ENCODE data around the gene ADCY3.

Gene ADCY3

GRCh38 chr2:24903161-24904103, 16.6 kb downstream of the ADCY3 start:
- no peak for DNase-seq (ENCODE audit: low spot score)

- DNase-seq (ENCODE audit: low spot score): no peak
Observed at GRCh38 chr2:24899361-24899910, 20.6 kb downstream of the ADCY3 start.

- no peak for DNase-seq (ENCODE audit: low spot score)
Observed at GRCh38 chr2:24898122-24899109, 21.6 kb downstream of the ADCY3 start.

- DNase-seq (ENCODE audit: low spot score): no peak
Observed at GRCh38 chr2:24894750-24895149, 25.3 kb downstream of the ADCY3 start.

GRCh38 chr2:24893934-24894333, 26.1 kb downstream of the ADCY3 start:
- DNase-seq (ENCODE audit: low spot score): no peak

GRCh38 chr2:24892928-24893327, 27.1 kb downstream of the ADCY3 start:
- no peak for DNase-seq (ENCODE audit: low spot score)

GRCh38 chr2:24891201-24891600, 28.8 kb downstream of the ADCY3 start:
- no peak for DNase-seq (ENCODE audit: low spot score)

- no peak for DNase-seq (ENCODE audit: low spot score)
Observed at GRCh38 chr2:24889221-24889620, 30.8 kb downstream of the ADCY3 start.

- no peak for DNase-seq (ENCODE audit: low spot score)
Observed at GRCh38 chr2:24888177-24888576, 31.9 kb downstream of the ADCY3 start.

GRCh38 chr2:24887307-24887874, 32.6 kb downstream of the ADCY3 start:
- DNase-seq (ENCODE audit: low spot score): no peak

GRCh38 chr2:24886691-24887304, 33.2 kb downstream of the ADCY3 start:
- DNase-seq (ENCODE audit: low spot score): no peak

GRCh38 chr2:24886126-24886501, 33.9 kb downstream of the ADCY3 start:
- no peak for DNase-seq (ENCODE audit: low spot score)

- DNase-seq (ENCODE audit: low spot score): no peak
Observed at GRCh38 chr2:24885221-24886125, 34.6 kb downstream of the ADCY3 start.

GRCh38 chr2:24883946-24884345, 36.1 kb downstream of the ADCY3 start:
- DNase-seq (ENCODE audit: low spot score): no peak

GRCh38 chr2:24881623-24882022, 38.4 kb downstream of the ADCY3 start:
- DNase-seq (ENCODE audit: low spot score): no peak

GRCh38 chr2:24881158-24881557, 38.9 kb downstream of the ADCY3 start:
- DNase-seq (ENCODE audit: low spot score): no peak

GRCh38 chr2:24878341-24878740, 41.7 kb downstream of the ADCY3 start:
- no peak for DNase-seq (ENCODE audit: low spot score)

GRCh38 chr2:24877646-24878045, 42.4 kb downstream of the ADCY3 start:
- no peak for DNase-seq (ENCODE audit: low spot score)

GRCh38 chr2:24877067-24877466, 43.0 kb downstream of the ADCY3 start:
- no peak for DNase-seq (ENCODE audit: low spot score)

- DNase-seq (ENCODE audit: low spot score): no peak
Observed at GRCh38 chr2:24875901-24876300, 44.1 kb downstream of the ADCY3 start.

GRCh38 chr2:24875272-24875671, 44.8 kb downstream of the ADCY3 start:
- no peak for DNase-seq (ENCODE audit: low spot score)

Measured in putamen (tissue), 1 donor.